AG09309 (cell line): Measurements from ENCODE around the gene FSTL4.
"Not testable (repeated sequence)": the region's sequence is repeated elsewhere in the genome, so short reads cannot be mapped to it uniquely, and the experiment has no call there.

Experiments
- DNase-seq: peaks from one replicate; pipeline ENCODE4 v3.0.0-alpha.2; 2010; ENCODE audit warnings: low read depth
- H3K4me3 ChIP-seq: 2 replicates; pipeline ENCODE4 v1.5.1; 2011; ENCODE audit warnings: mild to moderate bottlenecking, low read depth, low read length, moderate library complexity; ENCODE audit not compliant: control insufficient read depth
- CTCF ChIP-seq: IDR thresholded peaks from 2 replicates; pipeline ENCODE4 v1.5.1; 2011; ENCODE audit warnings: mild to moderate bottlenecking, low read depth, low read length, inconsistent platforms; ENCODE audit not compliant: insufficient read depth, control insufficient read depth; ENCODE audit errors: missing control alignments

The FSTL4 gene

DNA sequence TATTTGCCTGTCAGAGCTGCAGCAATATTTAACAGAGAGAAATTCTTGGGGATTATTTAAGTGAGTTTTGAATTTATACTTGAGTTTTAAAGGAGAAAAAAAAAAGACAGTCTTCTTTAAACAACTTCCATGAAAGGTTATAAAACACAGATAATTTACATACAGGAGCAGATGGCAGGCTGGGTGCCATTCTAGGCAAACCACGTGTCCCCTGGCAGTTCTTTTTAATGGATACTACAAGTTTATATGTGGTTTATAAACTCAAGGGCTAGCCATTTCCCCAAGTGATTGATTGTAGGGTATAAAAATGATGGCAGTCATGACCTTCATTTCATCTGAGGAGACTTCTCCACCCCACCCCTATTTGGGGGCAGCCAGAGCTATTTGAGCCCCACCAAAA lies 166.6 kb downstream of the FSTL4 start:
- no peak for DNase-seq
- no peak overlapping the region for H3K4me3 ChIP-seq
- TF ChIP-seq CTCF = no peak

DNA sequence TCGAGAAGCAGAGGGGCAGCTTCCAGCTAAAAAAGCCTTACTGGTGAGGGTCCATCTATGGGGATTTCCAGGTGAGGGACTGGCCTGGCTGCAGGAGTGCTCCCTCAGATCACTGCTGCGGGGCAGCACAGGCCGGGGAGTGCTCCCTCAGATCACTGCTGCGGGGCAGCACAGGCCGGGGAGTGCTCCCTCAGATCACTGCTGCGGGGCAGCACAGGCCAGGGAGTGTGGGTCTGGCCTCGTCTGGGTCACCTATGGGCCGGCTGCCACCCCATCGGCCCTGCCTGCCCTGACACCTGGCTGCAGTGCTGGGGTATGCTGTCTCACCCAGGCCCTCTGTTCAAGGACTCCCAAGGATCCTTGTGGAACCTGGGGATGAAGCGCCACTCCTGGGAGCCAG lies 167.1 kb downstream of the FSTL4 start:
- DNase-seq, H3K4me3 ChIP-seq: not testable (repeated sequence)

DNA sequence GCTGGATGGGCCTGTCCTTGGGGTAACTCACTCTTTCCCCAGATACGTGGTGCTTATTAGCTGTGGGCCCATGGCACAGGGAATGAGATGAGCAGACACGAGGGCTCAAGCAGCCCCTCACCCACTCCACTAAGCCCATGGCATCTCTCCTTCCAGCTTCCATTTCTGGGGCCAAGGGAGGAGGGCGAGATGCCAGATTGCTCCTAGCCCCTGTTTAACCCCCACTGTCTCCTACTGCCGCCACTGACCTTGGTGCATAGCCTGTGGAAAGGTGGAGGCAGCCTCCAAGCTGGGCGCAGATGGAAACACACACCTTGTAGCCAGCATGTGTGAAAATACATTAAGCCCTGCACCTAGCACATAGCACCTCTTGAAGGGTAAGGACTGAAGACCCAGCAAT lies 167.6 kb downstream of the FSTL4 start:
- no peak for TF ChIP-seq CTCF
- no peak overlapping the region for H3K4me3 ChIP-seq
- no peak for DNase-seq

- DNase-seq = no peak
- H3K4me3 ChIP-seq = no peak overlapping the region
- no peak for TF ChIP-seq CTCF
Observed at GRCh38 chr5:133441166-133441815, 171.1 kb downstream of the FSTL4 start.

DNA sequence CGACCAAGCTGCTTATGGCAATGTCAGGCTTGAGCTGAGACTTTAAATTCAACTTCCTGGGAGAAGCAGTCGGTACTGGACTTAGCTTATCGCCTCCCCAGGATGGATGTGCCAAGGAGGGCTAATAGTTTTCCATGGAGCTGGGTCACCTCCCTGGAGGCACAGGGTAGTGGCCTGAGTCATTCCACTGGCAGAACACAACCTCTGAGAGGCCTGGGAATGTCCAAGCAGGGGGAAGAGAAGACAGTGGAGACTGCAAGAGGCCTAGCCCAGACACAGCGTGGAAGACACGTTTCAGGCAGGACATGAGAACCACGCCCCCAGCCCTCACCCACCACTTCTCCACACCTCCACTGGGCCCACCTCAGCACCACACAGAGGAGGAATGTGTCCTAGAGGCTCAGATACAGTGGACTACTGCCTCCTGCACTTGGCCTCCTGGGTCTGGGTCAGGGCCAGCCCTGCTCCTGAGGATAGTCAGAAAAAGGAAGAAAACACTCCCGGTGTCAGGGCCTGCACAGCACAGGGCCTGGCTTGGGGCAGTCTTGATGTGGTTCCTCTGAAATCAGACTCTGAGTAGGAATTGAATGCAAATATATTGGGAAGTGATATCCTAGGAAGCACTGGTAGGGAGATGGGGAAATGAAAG lies 171.8 kb downstream of the FSTL4 start:
- no peak for TF ChIP-seq CTCF
- no peak overlapping the region for H3K4me3 ChIP-seq
- DNase-seq = no peak

DNA sequence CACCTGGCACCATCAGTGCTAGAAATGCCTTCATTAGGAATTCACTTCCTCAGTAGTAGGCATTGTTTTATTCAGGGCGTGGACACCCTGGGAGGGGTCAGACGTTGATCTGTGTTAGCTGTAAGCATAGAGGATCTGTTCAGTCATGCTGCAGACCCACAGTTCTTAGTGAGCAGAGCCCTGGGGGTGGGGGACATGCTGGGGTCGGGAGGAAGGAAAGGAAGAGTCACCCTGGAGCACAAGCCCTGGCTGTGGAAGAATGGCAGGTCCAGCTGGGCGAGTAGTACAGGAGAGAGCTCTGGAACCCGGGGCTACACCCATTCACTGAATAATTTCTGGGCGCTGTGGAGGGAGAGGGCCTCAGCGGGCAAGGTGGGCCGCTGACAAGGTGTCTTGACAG lies 172.5 kb downstream of the FSTL4 start:
- no peak overlapping the region for H3K4me3 ChIP-seq
- no peak for TF ChIP-seq CTCF
- DNase-seq = no peak

DNA sequence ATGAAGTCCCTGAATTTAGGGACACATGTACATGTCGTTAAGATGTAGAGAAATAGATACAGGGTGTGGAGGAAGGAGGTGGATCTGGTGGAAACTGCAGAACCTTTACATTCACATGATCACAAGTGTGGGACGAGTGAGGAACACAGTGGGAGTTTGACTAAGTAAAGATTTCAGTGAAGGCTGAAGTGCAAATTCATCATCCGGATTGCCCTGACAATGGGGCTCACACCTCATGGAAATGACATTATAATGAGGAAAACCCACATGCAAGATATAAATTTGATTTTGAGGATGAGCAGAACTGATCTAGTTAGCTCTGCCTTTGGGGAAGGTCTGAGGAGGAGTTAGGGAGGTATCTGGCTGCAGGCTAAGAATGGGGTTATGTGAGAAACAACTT lies 173.9 kb downstream of the FSTL4 start:
- H3K4me3 ChIP-seq = no peak overlapping the region
- no peak for TF ChIP-seq CTCF
- no peak for DNase-seq
